GM10266 (cell line): Measurements from ENCODE around the gene MYOM1.

ENCODE experiments used
- DNase-seq: peaks from one replicate; pipeline ENCODE4 v3.0.0; 2012; ENCODE audit errors: extremely low spot score
- CTCF ChIP-seq: IDR thresholded peaks from 2 replicates; pipeline ENCODE4 v1.5.1; 2012; ENCODE audit warnings: mild to moderate bottlenecking, low read depth; ENCODE audit not compliant: control insufficient read depth, insufficient read depth; ENCODE audit errors: missing control alignments

Gene MYOM1

GRCh38 chr18:3216987-3217386 is 2.8 kb downstream of the MYOM1 start:
- no peak for TF ChIP-seq CTCF
- no peak for DNase-seq

DNA sequence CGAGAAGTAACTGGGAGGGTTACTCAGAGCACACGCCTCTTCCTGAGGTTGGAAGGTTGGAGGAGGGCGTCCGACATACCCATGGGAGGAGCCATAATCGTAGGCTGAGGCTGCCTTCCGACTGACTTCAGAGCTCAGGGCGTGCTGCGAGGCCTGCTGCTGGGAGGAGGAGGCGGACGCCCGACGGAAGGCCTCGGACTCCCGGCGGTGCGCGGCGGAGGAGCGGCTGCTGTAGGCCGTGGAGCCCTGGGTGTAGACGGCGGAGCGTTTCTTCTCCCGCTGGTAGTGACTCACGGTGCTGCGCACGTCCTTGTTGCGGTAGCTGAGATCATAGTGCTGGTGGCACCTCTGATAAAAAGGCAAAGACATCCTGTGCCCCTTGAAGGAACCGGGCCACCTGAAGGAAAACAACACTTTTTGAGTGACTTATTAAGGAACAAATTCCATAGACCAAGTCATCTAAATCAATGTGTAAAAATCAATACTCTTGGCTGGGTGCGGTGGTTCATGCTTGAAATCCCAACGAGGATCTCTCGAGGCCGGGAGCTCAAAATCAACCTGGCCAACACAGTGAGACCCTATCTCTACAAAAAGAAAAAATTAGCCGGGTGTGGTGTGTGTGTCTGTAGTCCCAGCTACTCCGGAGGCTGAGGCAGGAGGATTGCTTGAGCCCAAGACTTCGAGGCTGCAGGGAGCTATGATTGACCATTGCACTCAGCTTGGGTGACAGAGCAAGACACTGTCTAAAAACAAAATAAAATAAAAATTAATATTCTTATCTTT is 4.7 kb downstream of the MYOM1 start:
- no peak for TF ChIP-seq CTCF
- DNase-seq = no peak

DNA sequence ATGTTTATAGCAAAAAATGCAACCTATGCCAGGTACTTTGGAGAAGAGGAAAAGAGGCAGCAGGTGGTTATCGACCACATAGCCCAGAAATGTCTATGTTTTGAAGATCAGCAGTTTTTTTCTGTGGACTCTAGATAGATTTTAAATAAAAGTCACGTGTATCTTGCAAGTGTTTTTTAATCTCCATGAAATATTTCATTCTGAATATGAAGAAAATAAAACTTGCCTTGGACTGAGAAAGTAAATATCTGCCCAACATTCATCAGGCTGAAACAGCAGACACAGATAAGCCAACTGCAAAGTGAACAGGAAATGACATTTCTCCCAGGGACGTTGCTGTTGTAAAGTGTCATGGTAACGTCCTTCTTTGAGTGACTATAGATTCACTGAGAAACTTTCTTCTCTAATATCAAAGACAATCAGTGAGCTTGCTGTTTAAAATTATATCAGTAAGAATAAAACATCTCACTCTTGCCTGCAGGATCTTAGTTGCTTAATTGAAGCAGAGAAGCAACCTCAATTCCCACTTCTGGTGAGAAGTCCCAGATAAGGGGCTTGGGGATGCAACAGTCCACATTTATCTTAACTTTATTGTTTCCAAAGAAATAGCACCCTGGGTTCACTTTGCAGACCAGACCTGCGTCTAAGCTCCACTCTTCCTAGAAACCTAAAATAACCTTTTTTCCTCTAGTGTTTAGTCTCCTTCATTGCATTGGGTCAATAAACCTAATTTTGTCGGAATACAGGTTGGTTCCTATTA is 6.3 kb downstream of the MYOM1 start:
- DNase-seq = peak; percentile 61
- no peak for TF ChIP-seq CTCF

- TF ChIP-seq CTCF = no peak
- no peak for DNase-seq
These were observed 7.1 kb downstream of the MYOM1 start for GRCh38 chr18:3212657-3213056.

- no peak for DNase-seq
- no peak for TF ChIP-seq CTCF
These were observed 8.4 kb downstream of the MYOM1 start for GRCh38 chr18:3211236-3211992.

DNA sequence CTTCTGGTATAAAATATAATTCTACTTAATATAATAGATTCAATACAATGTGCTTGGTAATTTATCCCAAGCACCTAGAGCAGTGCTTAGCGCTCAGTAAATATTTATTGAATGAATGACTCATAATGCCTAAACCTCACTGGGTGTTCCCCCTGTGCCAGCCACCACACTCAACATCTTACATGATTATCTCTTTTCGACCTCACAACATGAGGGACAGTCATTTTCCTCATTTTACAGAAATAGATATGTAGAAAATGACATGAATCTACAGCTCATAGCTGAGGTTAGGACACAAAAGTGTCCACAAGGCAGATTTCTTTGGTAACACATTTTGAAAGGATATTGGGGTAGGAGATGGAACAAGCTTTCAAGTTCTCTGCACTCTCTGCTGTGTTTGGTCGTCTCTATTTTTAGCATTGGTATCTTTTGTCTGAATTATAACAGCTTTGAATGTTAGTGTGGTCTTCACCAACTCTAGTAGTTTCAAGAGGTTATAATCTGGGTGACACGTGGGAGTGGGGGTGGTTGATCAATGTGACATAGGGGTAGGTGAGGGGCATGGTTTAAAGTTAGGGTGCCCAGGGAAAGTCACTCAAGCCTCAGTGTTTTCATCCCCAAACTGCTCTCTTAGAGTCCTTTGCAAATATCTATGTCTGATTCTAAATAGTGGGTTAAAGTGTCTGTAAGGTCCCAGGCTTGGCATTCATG is 9.8 kb downstream of the MYOM1 start:
- peak; percentile 47 for DNase-seq
- no peak for TF ChIP-seq CTCF
